Stimulated activated CD8-positive, alpha-beta memory T cell treated with anti-CD3 and anti-CD28 coated beads, Interleukin-12 subunit alpha, Interleukin-12 subunit beta, amount 100 ng/mL, for 24 hours (primary cell): ENCODE data around the gene IL36B.

Source experiments
- DNase-seq: peaks from one replicate; pipeline ENCODE4 v3.0.0-alpha.2; 2020; ENCODE audit errors: extremely low read depth

The IL36B gene

DNA sequence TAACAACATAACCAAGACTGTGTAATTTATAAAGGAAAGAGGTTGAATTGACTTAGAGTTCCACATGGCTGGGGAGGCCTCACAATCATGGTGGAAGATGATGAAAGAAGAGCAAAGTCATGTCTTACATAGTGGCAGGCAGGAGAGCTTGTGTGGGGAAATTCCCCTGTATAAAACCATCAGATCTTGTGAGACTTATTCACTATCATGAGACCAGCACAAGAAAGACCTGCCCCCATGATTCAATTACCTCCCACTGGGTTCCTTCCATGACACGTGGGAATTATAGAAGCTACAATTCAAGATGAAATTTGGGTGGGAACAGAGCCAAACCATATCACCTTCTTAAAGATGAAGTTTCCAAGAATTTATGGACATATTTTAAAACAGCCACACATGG lies 3.9 kb upstream of the IL36B start:
- no peak for DNase-seq

GRCh38 chr2:113054066-113054465 lies 1.4 kb upstream of the IL36B start:
- no peak for DNase-seq

DNA sequence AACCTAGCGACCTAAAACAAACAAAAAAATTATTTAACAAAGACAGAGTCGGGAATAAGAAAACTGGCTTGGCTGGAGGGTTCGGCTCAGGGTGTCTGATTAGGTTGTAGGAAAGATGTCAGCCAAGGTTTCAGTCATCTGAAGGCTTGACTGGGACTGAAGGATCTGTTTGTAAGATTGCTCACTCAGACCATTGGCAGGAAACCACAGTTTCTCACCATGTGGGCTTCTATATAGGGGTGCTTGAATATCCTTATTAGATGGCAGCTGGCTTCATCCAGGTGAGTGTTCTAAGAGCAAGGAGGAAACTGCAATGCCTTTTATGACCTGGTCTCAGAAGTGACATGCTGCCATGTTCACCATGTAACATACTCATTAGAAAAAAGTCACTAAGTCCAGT lies 999 bp upstream of the IL36B start:
- DNase-seq, result no peak

DNA sequence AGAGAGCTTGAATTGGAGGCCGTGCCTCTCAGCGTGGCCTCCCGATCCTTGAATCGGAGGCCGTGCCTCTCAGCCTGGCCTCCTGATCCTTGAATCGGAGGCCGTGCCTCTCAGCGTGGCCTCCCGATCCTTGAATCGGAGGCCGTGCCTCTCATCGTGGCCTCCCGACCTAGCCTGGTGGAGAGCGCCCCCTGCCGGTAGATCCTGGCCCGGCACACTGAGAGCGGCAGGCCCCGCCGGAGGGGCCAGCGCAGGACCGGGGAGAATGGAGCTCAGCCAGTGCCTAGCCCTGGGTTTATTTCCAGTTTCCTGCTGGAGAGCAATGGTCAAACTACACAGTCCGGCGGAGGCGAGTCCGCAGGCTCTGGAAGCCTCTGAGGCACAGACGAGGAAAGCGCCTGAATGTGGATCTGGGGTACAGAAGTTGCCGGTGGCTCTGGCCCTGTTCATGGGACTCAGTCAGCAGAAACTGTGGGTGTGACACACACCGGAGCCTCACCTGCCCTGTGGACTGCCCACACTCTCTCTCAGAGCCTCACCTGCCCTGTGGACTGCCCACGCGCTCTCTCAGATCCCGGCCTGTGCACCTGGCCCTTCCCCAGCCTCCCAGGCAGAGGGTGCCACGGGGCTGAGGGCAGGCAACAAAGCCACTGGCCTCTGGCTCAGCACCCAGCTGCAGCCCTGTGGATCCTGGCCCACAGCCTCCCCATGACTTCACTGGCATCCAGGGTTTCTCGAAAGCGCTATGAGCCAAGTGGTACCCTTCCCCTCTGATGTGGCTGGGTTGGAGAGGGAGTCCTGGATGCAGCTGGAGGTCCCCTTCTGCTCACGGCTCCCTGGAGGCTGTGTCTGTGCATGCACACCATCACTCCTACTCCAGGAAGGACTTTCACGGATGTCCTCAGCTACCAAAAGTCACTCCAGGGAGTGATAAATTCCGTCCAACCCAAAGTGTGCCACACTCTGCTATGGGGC lies 1.5 kb downstream of the IL36B start:
- no peak for DNase-seq

- no peak for DNase-seq
These were observed 6.2 kb downstream of the IL36B start for GRCh38 chr2:113046465-113046864.

DNA sequence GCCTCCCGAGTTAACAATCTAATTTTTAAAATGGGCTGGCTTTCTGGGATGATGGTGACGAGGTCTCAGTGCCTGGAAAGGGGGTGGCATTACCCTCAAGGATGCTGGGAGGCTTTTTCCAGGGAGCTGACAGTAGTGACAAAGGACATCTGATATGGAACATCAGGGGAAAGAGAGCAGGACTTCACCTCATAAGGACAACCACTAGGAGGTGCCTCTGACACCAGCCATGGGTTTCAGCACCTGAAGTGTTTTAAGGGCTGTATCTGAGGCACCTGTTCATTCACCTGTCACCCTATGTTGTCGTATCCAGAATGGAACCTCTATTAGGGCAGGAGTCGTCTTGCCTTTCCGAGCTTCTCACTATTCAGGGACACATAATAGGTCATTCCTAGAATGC lies 10.8 kb downstream of the IL36B start:
- DNase-seq, result no peak

DNA sequence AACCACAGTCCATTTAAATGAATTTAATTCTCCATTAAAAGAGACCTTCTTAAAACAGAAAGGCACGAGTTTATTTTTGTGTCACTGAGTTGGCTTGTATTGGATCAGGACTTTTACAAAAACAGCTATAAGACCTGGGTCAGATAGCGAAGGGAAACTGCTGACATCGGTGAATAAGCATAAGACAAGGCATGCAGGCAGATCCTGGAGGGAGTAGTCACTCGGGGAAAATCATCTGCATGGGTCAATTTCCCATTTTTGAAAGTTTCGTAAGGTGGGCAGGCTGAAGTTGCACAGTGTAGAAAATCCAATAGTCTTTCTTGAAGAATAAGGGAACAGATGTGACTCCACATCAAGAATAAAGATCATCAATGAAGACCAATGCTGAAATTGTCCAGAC lies 12.9 kb downstream of the IL36B start:
- DNase-seq, result no peak

DNA sequence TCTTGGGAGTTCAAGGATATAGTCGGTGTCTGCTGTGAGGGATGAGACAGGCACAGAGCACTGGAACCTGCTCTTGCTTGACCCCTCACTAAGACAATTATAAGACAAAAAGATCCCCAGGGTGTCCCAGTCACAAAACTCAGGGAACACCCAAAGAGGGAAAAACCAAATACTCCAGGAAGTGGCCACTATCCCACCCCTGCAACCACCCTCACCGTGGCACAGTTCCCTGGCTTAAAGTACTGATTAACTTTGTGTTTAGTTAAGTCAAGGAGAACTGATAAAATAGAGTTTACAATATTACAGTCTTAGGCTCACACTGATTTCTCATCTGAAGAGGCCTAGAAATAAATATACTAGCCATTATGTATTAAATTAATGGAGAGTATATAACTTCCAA lies 13.5 kb downstream of the IL36B start:
- no peak for DNase-seq

DNA sequence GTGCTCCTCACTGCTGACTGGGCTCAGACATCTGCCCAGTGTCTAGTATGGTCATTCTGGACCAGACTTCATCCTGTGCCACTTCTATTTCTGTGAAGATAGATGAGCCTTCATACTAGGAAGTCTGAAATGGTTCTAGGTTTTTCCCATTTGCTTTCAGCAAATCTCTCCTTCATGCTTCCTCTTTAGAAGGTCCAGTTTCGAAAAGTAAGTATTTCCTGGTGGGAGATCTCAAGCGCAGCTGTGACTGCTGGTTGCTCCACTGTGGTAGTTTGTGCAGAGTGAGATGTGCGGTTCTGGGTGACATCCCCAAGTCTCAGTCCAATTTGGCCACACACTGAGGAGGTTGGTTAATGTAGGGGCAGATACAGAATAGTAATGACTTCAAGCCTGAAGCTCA lies 14.4 kb downstream of the IL36B start:
- DNase-seq, result no peak

- no peak for DNase-seq
These were observed 15.9 kb downstream of the IL36B start for GRCh38 chr2:113036763-113037162.

DNA sequence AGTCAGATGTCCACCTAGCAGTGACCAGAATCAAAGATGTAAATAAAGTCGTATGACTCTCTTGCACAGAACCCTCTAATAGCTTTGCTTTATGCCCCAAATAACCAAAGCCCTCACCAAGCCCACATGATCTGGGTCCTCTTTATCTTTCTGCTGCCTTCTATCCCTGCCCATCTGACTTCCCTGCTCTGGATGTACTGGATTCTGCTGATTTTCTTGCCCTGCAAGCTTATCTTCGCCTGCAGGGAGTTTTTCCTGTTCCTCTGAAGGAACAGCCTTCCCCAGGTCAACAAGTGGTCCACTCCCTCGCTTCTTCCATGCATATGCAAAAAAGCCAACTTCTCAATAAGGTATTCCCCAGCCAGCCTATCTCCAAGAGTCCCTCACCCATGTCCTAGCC lies 18.7 kb downstream of the IL36B start:
- no peak for DNase-seq

DNA sequence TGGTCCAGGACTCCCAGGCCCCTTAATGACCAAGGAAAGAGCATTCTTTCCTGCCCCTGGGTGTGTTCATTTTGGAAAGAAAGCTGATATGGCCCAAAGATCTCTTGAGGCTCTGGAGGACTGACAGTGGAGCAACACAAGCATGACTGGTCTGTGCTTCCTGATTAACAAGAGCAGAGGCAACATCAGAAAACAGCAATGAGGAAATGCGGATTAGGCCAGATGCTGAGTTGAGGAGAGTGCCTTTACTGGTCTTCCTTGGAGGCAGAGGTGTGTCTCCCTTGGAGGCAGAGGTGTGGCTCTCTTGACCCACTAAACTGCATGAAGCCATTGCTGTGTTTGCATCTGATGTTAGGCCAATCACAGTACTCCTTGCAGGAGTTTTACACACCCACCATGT lies 19.9 kb downstream of the IL36B start:
- no peak for DNase-seq

GRCh38 chr2:113028112-113028511 lies 24.6 kb downstream of the IL36B start:
- no peak for DNase-seq

DNA sequence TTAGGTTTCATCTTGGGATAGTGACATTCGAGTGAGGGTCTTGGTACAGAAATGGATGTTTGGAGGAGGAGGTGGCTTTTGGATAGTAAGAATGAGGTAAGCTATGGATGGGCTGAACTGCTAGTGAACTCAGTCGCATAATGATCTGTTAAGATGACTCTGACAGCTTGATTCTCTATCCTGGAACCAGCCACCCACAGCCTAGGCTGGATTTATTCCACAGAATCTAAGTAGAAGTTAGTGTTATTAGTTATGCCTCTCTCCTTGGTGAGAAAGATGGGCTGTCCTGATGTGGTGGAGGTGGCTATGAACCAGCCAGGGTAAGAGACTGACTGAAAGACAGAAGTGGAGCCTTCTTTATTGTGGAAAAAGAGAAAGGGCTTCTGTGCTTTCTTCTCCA lies 25.0 kb downstream of the IL36B start:
- DNase-seq, result no peak

DNA sequence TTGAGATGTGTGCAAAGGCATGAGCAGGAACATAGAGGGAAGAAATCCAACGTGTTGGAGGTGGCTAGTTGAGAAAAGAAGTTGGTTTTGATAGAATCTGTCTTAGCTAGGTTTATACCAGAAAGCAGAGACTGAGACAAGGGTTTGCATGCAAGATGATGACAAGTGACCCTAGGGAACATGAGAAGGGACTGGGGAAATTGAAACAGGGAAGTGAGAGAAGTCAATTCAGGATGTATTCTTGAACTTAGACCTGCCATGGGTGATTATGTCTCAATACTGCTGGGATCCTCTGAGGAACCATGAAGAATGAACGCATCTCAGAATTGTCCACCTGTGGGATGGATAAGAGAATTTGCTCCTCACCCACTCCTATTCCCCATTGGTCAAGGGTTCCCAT lies 26.9 kb downstream of the IL36B start:
- DNase-seq, result no peak

DNA sequence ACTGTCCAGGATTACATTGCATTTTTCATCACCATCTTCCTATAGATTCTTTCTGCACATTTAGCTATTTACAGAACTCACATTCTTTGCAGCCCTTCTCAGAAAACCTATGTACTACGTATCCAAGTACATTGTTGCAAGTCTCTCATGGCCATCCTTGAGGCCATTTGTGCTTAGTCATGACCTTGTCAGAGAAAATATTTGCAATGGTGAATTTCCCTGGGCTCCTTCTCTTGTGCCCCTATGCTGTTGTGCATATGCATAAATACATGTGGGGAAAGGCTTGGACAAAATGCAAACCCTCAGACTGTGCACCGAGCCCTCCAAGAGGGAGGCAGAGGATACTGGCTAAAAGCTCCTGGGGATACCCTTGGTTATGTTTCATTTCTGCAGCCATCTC lies 27.9 kb downstream of the IL36B start:
- DNase-seq, result no peak

GRCh38 chr2:113021312-113021711 lies 31.4 kb downstream of the IL36B start:
- no peak for DNase-seq

DNA sequence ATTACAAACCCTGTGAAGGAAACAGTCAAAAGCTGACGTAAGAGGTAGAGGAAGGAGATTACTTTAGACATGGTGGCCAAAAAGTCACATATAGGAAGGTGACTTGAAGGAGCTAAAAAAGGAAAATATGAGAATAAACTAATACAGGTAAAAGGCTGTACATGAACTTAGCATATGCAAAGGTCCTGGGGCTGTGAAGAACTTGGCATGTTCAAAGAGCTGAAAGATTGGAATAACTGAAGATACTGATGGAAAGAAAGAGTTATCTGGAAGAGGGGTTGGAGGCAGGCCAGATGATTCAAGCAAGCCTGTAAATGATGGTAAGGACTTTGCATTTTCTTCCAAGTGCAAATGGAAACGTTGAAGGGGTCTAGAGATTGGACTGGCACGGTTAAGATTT lies 34.2 kb downstream of the IL36B start:
- no peak for DNase-seq

- DNase-seq, result no peak
These were observed 37.0 kb downstream of the IL36B start for GRCh38 chr2:113015655-113016054.

DNA sequence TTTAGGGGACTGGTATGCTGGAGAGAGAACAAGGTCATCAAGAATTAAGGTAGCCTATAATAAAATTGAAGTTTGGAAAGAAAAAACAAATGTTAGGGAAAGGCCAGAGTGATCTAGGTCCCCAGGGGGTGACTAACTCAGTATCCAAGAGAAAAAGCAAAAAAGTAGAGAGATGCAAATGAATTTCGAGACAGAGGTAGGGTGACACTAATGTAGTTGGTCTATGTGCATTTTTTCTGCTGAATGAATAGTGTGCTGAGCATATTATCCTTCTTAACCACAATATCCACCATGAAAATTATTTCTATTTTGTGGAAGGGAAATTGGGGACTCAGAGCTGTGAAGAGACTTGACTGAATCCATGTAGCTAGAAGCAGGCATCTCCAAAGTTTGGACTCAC lies 37.6 kb downstream of the IL36B start:
- DNase-seq, result no peak

DNA sequence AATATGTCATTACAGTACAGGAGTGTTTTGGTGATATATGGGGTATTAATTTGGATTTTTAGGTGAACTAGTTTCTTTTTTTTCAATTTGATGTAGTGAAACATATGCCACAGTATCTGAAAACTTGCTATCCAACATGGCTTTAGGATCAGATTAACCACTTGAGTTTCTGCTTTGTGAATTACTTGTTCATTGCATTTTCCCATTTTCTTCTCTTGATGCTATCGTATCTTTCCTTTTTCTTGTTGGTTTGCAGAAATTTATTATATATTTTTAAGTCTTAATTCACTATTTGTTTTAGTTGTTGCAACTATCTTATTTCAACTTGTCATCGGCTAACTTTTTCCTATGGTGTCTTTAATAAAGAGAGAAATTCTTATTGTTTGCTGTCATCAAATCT lies 38.6 kb downstream of the IL36B start:
- DNase-seq, result no peak

- DNase-seq, result no peak
These were observed 39.4 kb downstream of the IL36B start for GRCh38 chr2:113013336-113013661.

GRCh38 chr2:113012436-113013335 lies 40.0 kb downstream of the IL36B start:
- no peak for DNase-seq
